ENCODE results near the gene C12orf75.
"Not testable (repeated sequence)": the region's sequence is repeated elsewhere in the genome, so short reads cannot be mapped to it uniquely, and the experiment has no call there.

DNA sequence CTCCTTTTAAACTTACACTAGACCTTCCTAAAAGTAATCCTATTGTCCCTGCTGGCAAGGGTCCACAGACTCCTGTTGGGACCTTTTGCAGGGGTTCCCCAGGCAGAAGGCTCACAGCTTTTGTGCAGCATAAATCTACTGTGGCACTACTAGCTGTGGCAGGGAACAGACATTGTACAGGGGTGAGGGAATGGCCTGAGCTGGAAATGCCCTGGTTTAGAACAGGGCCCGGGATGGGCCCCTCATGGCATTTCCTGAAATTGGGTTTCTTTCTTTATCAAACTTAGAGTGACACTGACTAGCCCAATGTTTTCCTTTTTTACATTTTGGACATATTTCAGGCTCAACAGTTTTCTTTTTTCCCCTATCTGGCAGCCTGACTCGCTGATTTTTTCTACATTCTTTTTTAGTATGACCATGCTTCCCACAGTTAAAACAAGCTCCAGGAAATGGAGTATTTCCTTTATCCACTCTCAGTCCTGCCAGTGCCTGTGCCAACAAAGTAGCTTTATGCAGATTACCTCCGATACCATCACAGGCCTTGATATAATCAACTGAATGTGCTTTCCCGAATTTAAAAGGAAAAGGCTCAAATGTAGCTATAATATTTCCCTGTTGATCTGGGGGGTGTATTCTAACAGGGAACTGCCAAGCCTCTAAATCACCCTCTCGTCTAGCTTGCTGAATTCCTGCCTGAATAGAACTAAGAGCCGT lies 22.7 kb upstream of the C12orf75 start:
- TF ChIP-seq, protein P1, sequence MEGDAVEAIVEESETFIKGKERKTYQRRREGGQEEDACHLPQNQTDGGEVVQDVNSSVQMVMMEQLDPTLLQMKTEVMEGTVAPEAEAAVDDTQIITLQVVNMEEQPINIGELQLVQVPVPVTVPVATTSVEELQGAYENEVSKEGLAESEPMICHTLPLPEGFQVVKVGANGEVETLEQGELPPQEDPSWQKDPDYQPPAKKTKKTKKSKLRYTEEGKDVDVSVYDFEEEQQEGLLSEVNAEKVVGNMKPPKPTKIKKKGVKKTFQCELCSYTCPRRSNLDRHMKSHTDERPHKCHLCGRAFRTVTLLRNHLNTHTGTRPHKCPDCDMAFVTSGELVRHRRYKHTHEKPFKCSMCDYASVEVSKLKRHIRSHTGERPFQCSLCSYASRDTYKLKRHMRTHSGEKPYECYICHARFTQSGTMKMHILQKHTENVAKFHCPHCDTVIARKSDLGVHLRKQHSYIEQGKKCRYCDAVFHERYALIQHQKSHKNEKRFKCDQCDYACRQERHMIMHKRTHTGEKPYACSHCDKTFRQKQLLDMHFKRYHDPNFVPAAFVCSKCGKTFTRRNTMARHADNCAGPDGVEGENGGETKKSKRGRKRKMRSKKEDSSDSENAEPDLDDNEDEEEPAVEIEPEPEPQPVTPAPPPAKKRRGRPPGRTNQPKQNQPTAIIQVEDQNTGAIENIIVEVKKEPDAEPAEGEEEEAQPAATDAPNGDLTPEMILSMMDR (conservative IDR thresholded peaks at IDR 0.05; ENCODE audit: low read depth, low read length) = not testable (repeated sequence)
- TF ChIP-seq EZH2 (IDR thresholded peaks at IDR 0.05; ENCODE audit: borderline replicate concordance, low read depth, low read length, poor library complexity, severe bottlenecking) = not testable (repeated sequence)

Data from A673 (cell line).